ENCODE measurements around the gene CHD1L. TPM values are rescaled to one million over a fixed set of nuclear protein-coding genes. Genes with fewer than 3 reads are reported as not detected.

CHD1L gene
- total RNA-seq, 4 donors from 2014 or later: 14.4 to 22.1 (median 20.7) TPM

DNA sequence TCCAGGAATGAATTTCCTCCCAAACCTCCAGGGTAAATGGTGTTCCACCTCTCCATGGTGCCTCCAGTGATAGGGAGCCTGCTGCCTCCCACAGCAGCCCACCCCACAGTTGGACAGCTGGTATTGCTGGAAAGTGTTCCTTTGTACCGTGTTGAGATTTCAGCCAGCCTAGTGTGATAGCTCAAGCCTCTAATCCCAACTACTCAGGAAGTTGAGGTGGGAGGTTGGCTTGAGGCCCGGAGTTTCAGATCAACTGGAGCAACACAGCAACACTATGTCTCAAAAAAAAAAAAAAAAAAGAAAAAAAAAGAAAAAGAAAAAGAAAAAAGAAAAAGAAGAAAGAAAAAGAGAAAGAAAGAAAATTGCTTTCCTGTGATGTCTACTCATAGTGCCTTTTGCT, 96.1 kb downstream of the CHD1L start:
- peaks cover 20% of the 10 kb centered on the region for H3K27me3 ChIP-seq
- no peak for ATAC-seq
- no peak overlapping the region for H3K4me3 ChIP-seq
- no peaks in the 10 kb centered on the region for H3K36me3 ChIP-seq
- H3K27ac ChIP-seq: no peak overlapping the region
- no peaks in the 10 kb centered on the region for H3K9me3 ChIP-seq
- TF ChIP-seq POLR2A (IDR thresholded peaks at IDR 0.05) (no peak), POLR2AphosphoS5 (IDR thresholded peaks at IDR 0.05) (no peak), EP300 (IDR thresholded peaks at IDR 0.05) (no peak)
- TF ChIP-seq, protein P1, sequence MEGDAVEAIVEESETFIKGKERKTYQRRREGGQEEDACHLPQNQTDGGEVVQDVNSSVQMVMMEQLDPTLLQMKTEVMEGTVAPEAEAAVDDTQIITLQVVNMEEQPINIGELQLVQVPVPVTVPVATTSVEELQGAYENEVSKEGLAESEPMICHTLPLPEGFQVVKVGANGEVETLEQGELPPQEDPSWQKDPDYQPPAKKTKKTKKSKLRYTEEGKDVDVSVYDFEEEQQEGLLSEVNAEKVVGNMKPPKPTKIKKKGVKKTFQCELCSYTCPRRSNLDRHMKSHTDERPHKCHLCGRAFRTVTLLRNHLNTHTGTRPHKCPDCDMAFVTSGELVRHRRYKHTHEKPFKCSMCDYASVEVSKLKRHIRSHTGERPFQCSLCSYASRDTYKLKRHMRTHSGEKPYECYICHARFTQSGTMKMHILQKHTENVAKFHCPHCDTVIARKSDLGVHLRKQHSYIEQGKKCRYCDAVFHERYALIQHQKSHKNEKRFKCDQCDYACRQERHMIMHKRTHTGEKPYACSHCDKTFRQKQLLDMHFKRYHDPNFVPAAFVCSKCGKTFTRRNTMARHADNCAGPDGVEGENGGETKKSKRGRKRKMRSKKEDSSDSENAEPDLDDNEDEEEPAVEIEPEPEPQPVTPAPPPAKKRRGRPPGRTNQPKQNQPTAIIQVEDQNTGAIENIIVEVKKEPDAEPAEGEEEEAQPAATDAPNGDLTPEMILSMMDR (IDR thresholded peaks at IDR 0.05): no peak
- H3K4me1 ChIP-seq: no peaks in the 10 kb centered on the region
- WGBS, 2 donors (ENCODE audit: low coverage in 1 of 2): no CpG with 5 or more reads among the region's 2 CpGs

DNA sequence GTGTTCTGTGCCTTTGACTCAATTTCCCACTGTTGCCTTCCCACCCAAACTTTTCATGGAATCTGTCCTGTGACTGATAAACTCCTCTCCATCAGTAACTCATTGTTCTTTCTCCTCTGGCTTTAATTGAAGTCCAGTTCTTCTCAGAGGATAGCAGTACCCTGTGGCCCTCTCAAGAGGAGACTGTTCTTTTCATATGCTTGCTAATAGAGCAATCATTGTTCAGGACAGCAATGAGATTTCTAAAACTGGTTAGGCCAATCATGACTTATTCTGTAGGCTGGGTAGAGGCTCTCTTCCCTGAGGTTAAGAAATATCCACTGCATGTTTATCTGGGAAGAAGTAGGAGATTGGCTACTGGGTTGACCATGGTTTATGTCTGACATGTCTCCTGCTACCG, 98.8 kb downstream of the CHD1L start:
- no peak for TF ChIP-seq POLR2A (IDR thresholded peaks at IDR 0.05)
- TF ChIP-seq EP300 (IDR thresholded peaks at IDR 0.05): no peak
- TF ChIP-seq, protein P1 (IDR thresholded peaks at IDR 0.05): no peak
- TF ChIP-seq POLR2AphosphoS5 (IDR thresholded peaks at IDR 0.05): no peak
- 60% methylated on average over 1 of the region's 1 CpG for WGBS, 2 donors (ENCODE audit: low coverage in 1 of 2)
- no peaks in the 10 kb centered on the region for H3K9me3 ChIP-seq
- H3K27ac ChIP-seq: no peak overlapping the region
- H3K4me1 ChIP-seq: no peaks in the 10 kb centered on the region
- no peak for ATAC-seq
- H3K36me3 ChIP-seq: no peaks in the 10 kb centered on the region
- peaks cover 20% of the 10 kb centered on the region for H3K27me3 ChIP-seq
- H3K4me3 ChIP-seq: no peak overlapping the region

Other genes starting within 250 kb of the CHD1L start
- gene PRKAB2, start 70.2 kb upstream of the CHD1L start, total RNA-seq: 10 to 100 TPM; 24.9 to 51.4 (median 39.4) TPM
- gene FMO5, start 17.3 kb upstream of the CHD1L start, total RNA-seq: 1 to 10 TPM; 1.1 to 8.6 (median 2.2) TPM

All from gastroesophageal sphincter (tissue), 4 donors.